AG04449 (cell line): ENCODE measurements around the gene DOCK9.

Source experiments
- CTCF ChIA-PET: fragments of 350-600 bp; formaldehyde crosslinking; extraction: SDS; loops from one replicate; lab custom pipeline; 2021; ENCODE audit warnings: antibody characterized with exemption; lab: Yijun Ruan, JAX
- POLR2A ChIA-PET: fragments of 400-600, 350-600 bp; formaldehyde crosslinking; extraction: SDS; loops from one replicate; lab custom pipeline; 2020; ENCODE audit warnings: antibody characterized with exemption, inconsistent platforms; lab: Yijun Ruan, JAX
- DNase-seq: peaks from one replicate; pipeline ENCODE4 v3.0.0-alpha.2; 2010; ENCODE audit warnings: low read depth, low spot score
- H3K4me3 ChIP-seq: 2 replicates; pipeline ENCODE4 v1.5.1; 2011; ENCODE audit warnings: low read depth, mild to moderate bottlenecking, control low read depth, low read length
- TF ChIP-seq, protein P1 (sequence below): IDR thresholded peaks from one replicate; pipeline ENCODE4 v1.5.1; 2011; ENCODE audit warnings: mild to moderate bottlenecking, moderate library complexity, low read length, control low read depth, inconsistent platforms; ENCODE audit not compliant: insufficient read depth; ENCODE audit errors: missing control alignments

Gene DOCK9

GRCh38 chr13:98839856-98840769 is 137.8 kb downstream of the DOCK9 start:
- CTCF ChIA-PET, result interaction anchor here (0.8 to 6.5 kb wide), 26 partner anchors 8 to 806 kb away, joined by 3 to 97 read pairs (median 4); no protein-coding TSS in a partner anchor
- POLR2A ChIA-PET, result no interaction called here
- TF ChIP-seq, protein P1, sequence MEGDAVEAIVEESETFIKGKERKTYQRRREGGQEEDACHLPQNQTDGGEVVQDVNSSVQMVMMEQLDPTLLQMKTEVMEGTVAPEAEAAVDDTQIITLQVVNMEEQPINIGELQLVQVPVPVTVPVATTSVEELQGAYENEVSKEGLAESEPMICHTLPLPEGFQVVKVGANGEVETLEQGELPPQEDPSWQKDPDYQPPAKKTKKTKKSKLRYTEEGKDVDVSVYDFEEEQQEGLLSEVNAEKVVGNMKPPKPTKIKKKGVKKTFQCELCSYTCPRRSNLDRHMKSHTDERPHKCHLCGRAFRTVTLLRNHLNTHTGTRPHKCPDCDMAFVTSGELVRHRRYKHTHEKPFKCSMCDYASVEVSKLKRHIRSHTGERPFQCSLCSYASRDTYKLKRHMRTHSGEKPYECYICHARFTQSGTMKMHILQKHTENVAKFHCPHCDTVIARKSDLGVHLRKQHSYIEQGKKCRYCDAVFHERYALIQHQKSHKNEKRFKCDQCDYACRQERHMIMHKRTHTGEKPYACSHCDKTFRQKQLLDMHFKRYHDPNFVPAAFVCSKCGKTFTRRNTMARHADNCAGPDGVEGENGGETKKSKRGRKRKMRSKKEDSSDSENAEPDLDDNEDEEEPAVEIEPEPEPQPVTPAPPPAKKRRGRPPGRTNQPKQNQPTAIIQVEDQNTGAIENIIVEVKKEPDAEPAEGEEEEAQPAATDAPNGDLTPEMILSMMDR, result peak; percentile 84
- DNase-seq, result no peak
- no peak overlapping the region for H3K4me3 ChIP-seq

- H3K4me3 ChIP-seq, result no peak overlapping the region
- ChIA-PET POLR2A (no interaction called here), CTCF (interaction anchor here (1.1 to 3.5 kb wide), 6 partner anchors 10 to 391 kb away, joined by 3 to 21 read pairs (median 9); no protein-coding TSS in a partner anchor)
- no peak for DNase-seq
- TF ChIP-seq, protein P1, result no peak
These were observed 139.1 kb downstream of the DOCK9 start for GRCh38 chr13:98838776-98839175.

DNA sequence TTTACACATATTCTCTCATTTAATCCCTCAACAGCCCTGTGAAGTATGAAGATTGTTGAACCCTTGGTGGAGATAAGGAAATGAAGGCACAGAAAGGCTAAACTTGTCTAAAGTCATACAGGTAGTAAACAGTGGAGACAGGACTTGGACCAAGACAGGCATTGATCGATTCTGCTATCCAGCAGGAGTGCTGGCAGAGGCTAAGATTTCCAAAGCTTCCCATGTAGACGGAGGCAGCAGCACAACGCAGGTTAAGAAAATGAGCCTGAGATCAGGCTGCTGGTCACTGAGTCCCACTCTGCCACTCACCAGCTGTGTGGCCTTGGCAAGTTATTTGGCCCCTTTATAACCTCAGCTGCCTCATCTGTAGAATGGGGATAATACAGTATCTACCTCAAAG is 140.0 kb downstream of the DOCK9 start:
- POLR2A ChIA-PET, result no interaction called here
- no peak overlapping the region for H3K4me3 ChIP-seq
- CTCF ChIA-PET, result interaction anchor here (1.1 to 3.5 kb wide), 6 partner anchors 8 to 390 kb away, joined by 3 to 21 read pairs (median 6); no protein-coding TSS in a partner anchor
- TF ChIP-seq, protein P1, result no peak
- DNase-seq, result no peak

DNA sequence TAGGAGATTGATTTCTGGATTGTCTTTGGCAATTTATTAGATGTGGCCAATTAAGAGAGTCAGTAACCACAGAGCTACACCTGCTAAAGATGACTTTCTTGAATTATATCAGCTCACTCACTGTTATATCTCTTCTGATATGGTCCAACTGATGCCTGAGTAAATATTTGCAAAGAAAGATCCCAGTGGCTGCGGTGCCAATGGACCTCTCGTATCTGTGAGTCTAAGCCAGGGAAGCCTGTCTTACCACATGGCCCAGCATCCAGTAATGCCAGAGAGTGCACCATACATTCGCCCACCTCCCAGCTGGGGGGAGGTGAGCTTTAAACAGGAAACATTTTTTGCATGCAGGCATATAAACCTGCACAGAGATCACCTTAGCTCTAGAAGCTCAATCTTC is 142.7 kb downstream of the DOCK9 start:
- TF ChIP-seq, protein P1, result no peak
- ChIA-PET CTCF (interaction anchor here (0.8 to 1.3 kb wide), 4 partner anchors 8 to 15 kb away, joined by 3 to 8 read pairs (median 3); no protein-coding TSS in a partner anchor), POLR2A (no interaction called here)
- no peak overlapping the region for H3K4me3 ChIP-seq
- no peak for DNase-seq

DNA sequence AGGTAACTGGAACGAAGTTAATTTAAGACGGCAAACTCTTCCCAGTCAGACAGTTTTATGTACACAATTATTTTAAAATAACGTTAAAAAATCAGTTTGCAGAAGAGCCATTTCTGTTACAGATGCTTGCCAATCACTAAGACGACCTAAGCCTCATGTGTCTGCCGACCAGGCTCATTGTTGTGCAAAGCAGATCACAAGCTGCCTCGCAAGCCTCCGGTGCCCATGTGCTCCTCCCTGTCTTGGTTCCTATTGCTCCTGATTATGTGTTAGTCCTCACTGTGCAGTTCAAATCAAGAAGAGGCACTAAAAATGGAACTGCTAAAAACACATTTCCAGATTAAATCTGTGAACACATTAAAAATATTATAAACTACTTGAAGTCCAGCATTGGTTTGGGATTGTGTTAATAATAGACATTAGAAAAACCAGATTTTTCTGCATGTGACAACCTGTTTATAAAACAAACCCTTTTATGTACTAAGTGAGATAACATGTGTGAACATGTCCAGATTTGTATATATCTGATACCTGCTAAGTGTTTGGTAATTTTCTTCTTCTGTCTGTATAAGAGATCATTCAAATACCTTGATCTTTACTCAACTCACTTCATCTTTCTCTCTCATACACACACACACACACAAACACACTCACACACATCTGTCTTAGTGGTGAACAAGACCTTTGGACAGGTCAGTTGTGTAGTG is 143.5 kb downstream of the DOCK9 start:
- POLR2A ChIA-PET, result no interaction called here
- CTCF ChIA-PET, result interaction anchor here (0.8 to 2.3 kb wide), 5 partner anchors 8 to 14 kb away, joined by 3 to 12 read pairs (median 3); no protein-coding TSS in a partner anchor
- TF ChIP-seq, protein P1, result no peak
- no peak for DNase-seq
- H3K4me3 ChIP-seq, result no peak overlapping the region
